ENCODE measurements around the gene ATXN7L2. TPM values are rescaled to one million over a fixed set of nuclear protein-coding genes. Genes with fewer than 3 reads are reported as not detected.
A peak's percentile ranks its signal among the peaks of the same experiment; 100 is the strongest.

Gene ATXN7L2
- total and polyA plus RNA-seq, 2 of the 8 experiments (the other 6 are each of a cell fraction or from before 2014, with no cell fraction given): 8.1 to 9.3 TPM

DNA sequence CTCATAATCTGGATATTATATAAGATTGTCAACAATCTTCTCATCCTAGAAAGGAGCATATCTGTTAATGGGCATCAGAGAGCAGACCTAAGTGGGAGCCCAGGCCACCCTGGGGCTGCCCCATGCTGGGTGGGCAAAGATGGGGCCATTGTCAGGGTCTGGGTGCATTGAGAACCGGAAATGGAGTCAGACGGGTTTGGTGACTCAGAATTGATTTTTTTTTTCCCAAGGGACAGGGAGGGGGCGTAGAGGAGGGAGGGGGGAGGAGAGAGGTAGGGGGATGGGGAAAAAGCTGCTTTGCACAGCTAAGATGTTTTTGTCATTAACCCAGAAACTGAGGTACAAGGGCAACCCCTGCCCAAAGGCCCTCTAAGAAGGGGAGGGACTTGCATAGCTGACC lies 1.3 kb downstream of the ATXN7L2 start:
- Histone ChIP-seq H3K79me2 (ENCODE audit: control insufficient read depth in 1 of 2, insufficient read depth in 2 of 2, low read length in 2 of 2) (no peaks in the 10 kb centered on the region), H3K23ac (ENCODE audit: insufficient read length) (no peak overlapping the region), H3K36me3 (ENCODE audit: control insufficient read depth in 2 of 4, insufficient read depth in 4 of 4, low read length in 3 of 4) (no peaks in the 10 kb centered on the region), H4K20me1 (replicated peaks in 1 of 2; ENCODE audit: control insufficient read depth in 1 of 2, insufficient read depth in 2 of 2, low read length in 2 of 2) (no peaks in the 10 kb centered on the region), H3K4me3 (ENCODE audit: extremely low read depth in 1 of 4, insufficient read depth in 2 of 4, low read depth in 3 of 4, low read length in 4 of 4) (peak overlapping the region; percentile 63 to 83 (median 78); a peak in 7 of 8 replicates), H4K8ac (ENCODE audit: extremely low read depth, insufficient read depth, low read length) (no peak overlapping the region), H3K4me1 (replicated peaks in 1 of 4; ENCODE audit: control insufficient read depth in 3 of 4, insufficient read depth in 4 of 4, low read length in 3 of 4) (peaks cover 0 to 9% (median 2%) of the 10 kb centered on the region in 4 experiments; a peak in 3 of 7 replicates), H2BK5ac (ENCODE audit: low read depth, low read length) (0 out of 2 replicates have a peak overlapping the region, but pooled peaks have one; percentile 95), H3K9me3 (ENCODE audit: insufficient read depth in 2 of 2, low read depth in 1 of 2, low read length in 1 of 2) (no peaks in the 10 kb centered on the region), H3K18ac (ENCODE audit: extremely low read depth, low read length) (0 out of 2 replicates have a peak overlapping the region, but pooled peaks have one; percentile 97), H3K14ac (ENCODE audit: insufficient read length) (no peak overlapping the region), H3K56ac (replicated peaks; ENCODE audit: insufficient read length, low read depth, low read length) (no peak overlapping the region), H2BK120ac (replicated peaks; ENCODE audit: low read depth, low read length) (no peak overlapping the region), H3K27me3 (replicated peaks in 1 of 4; ENCODE audit: control insufficient read depth in 3 of 4, extremely low read depth in 1 of 4, insufficient read depth in 3 of 4, low read length in 3 of 4) (no peaks in the 10 kb centered on the region; a peak in 1 of 7 replicates), H2BK20ac (ENCODE audit: low read length) (no peak overlapping the region), H2AK5ac (ENCODE audit: low read depth, low read length) (no peak overlapping the region), H3K23me2 (ENCODE audit: low read depth, low read length) (peaks cover 16% of the 10 kb centered on the region), H3K27ac (ENCODE audit: low read depth, low read length) (no peak overlapping the region), H3K4me2 (ENCODE audit: insufficient read depth in 1 of 2, low read depth in 2 of 2, low read length in 2 of 2) (peak overlapping the region; percentile 94 to 99), H2BK12ac (ENCODE audit: low read depth, low read length) (no peak overlapping the region), H4K91ac (replicated peaks; ENCODE audit: insufficient read length, low read length) (peak overlapping the region; percentile 69), H4K5ac (ENCODE audit: insufficient read length, low read depth, low read length) (no peak overlapping the region), H3K9ac (replicated peaks in 1 of 4; ENCODE audit: extremely low read depth in 1 of 4, low read depth in 3 of 4, low read length in 3 of 4) (no peak overlapping the region; a peak in 1 of 7 replicates), H2AFZ (ENCODE audit: low read length) (no peak overlapping the region), H3K79me1 (ENCODE audit: low read depth, low read length) (no peaks in the 10 kb centered on the region), H2BK15ac (ENCODE audit: low read length) (no peak overlapping the region), H3K4ac (replicated peaks; ENCODE audit: insufficient read length, low read depth, low read length) (no peak overlapping the region)
- DNase-seq (ENCODE audit: low read depth in 1 of 2, low spot score in 2 of 2): no peak
- FAIRE-seq: no peak
- WGBS, 2 experiments (ENCODE audit: extremely low coverage in 1 of 2, insufficient coverage in 1 of 2, insufficient read length in 1 of 2, insufficient replicate concordance in 2 of 2, low coverage in 1 of 2, low lambda C conversion rate in 2 of 2, missing lambda C conversion rate in 1 of 2): 20% methylated on average over 2 of the region's 3 CpGs; no CpG with 5 or more reads in 1 of the 2 experiments
- ChIA-PET CTCF (ENCODE audit: partially characterized antibody) (interaction anchor here (0.6 to 43.7 kb wide), 7 partner anchors 9 to 180 kb away, joined by 3 to 1755 read pairs (median 3); partner anchors contain the start of genes AMIGO1, CYB561D1 and GPR61), POLR2A (ENCODE audit: partially characterized antibody) (interaction anchor here (0.6 to 3.1 kb wide), 6 partner anchors 9 to 124 kb away, joined by 3 to 17 read pairs (median 8); partner anchors contain the start of genes AMIGO1, CYB561D1 and PSMA5)
- TF ChIP-seq RFX5 (IDR thresholded peaks at IDR 0.05; ENCODE audit: borderline replicate concordance, low read depth, low read length) (no peak), BACH1 (IDR thresholded peaks at IDR 0.05; ENCODE audit: low read length) (no peak), RAD21 (IDR thresholded peaks at IDR 0.05 in 1 of 2, conservative IDR thresholded peaks at IDR 0.05 in 1 of 2; ENCODE audit: low read depth in 2 of 2, low read length in 2 of 2) (no peak), TAF1 (IDR thresholded peaks at IDR 0.05; ENCODE audit: low read depth, low read length) (no peak), CHD2 (IDR thresholded peaks at IDR 0.05; ENCODE audit: low read length) (no peak), HDAC6 (IDR thresholded peaks at IDR 0.05; ENCODE audit: low read depth, low read length) (no peak), FOSL1 (IDR thresholded peaks at IDR 0.05; ENCODE audit: insufficient read depth, low read depth, low read length) (no peak), CHD1 (IDR thresholded peaks at IDR 0.05; ENCODE audit: low read depth, low read length) (no peak), HDAC2 (IDR thresholded peaks at IDR 0.05; ENCODE audit: borderline replicate concordance in 1 of 2, low read depth in 2 of 2, low read length in 2 of 2) (no peak), NRF1 (IDR thresholded peaks at IDR 0.05; ENCODE audit: low read depth, low read length) (no peak)
- TF ChIP-seq, protein P1, sequence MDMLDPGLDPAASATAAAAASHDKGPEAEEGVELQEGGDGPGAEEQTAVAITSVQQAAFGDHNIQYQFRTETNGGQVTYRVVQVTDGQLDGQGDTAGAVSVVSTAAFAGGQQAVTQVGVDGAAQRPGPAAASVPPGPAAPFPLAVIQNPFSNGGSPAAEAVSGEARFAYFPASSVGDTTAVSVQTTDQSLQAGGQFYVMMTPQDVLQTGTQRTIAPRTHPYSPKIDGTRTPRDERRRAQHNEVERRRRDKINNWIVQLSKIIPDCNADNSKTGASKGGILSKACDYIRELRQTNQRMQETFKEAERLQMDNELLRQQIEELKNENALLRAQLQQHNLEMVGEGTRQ (IDR thresholded peaks at IDR 0.05; ENCODE audit: low read length): no peak
